ENCODE data around the gene CXCL10. TPM values are rescaled to one million over a fixed set of nuclear protein-coding genes. Genes with fewer than 3 reads are reported as not detected.
"Not testable (repeated sequence)": the region's sequence is repeated elsewhere in the genome, so short reads cannot be mapped to it uniquely, and the experiment has no call there.

Gene CXCL10
- total RNA-seq, 1 donor from 2014 or later: 0.13 TPM

DNA sequence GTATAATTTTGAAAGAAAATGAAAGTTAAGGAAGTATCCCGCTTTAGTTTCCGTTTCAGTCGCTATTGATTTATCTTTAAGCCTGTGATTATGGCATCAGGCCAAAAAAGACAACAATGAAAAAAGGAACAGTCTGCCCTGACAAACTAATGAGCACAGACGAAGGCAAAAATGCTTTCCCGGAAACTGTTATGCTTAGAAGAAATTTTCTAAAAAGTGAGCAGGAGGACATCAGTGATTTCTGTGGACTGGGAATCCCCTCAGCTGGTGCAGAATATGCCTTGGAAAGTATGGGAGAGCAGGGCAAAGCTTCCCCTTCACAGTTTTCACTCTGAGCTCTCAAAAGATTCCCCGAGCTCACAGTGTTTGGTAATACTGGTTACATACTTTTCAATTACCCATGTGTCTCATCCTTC lies 5.1 kb upstream of the CXCL10 start:
- DNase-seq (ENCODE audit: low read depth in 2 of 2): peak; percentile 30 to 71

DNA sequence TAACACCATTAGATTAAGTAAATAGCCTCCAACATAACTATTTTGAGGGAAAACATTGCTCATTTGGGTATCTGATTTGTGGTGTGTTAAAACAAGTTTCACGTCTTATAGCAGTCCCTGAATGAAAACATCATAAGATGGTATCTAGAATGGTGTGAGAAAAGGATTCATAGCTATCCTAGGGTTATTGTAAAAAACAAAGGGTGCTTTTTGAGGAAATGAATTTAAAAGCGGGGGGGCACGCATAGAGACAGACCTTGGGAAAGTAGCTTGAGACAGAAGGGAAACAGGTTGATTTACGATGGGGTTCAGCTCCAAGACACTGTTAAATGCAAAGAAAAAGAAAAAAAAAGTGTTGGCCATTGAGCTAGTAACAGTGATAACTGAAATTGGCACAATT lies 768 bp upstream of the CXCL10 start:
- DNase-seq (ENCODE audit: low read depth in 2 of 2): no peak

DNA sequence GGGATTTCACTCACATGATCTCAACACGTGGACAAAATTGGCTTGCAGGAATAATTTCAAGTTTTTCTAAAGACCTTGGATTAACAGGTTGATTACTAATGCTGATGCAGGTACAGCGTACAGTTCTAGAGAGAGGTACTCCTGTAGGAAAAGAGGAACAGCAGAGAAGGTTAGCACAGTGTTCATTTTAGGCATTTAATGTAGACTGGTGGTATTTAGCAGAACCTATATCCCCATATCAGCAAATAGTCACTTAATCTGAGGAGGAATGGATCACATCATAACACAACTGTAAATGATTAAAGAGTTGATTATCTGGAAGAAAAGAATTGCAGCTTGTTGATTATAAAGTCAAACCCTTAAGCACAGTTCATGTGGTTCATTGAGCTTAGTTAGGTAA lies 620 bp downstream of the CXCL10 start:
- DNase-seq (ENCODE audit: low read depth in 2 of 2): no peak

DNA sequence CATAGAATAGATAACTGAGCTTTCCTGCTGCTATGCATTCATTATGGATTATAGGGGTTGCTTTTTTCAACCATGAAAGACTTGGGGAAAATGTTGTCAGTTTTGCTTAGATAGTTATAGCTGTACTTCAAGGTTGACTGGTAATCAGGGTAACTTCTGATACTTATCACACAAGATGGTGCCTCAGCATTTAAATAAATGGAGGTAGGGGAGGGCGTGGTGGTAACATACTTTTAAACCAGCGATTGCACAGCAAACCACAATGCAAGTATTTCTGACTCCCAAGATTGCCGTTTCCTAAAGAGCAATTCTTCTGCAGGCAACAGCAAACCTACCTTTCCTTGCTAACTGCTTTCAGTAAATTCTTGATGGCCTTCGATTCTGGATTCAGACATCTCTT lies 1.3 kb downstream of the CXCL10 start:
- no peak for DNase-seq (ENCODE audit: low read depth in 2 of 2)

DNA sequence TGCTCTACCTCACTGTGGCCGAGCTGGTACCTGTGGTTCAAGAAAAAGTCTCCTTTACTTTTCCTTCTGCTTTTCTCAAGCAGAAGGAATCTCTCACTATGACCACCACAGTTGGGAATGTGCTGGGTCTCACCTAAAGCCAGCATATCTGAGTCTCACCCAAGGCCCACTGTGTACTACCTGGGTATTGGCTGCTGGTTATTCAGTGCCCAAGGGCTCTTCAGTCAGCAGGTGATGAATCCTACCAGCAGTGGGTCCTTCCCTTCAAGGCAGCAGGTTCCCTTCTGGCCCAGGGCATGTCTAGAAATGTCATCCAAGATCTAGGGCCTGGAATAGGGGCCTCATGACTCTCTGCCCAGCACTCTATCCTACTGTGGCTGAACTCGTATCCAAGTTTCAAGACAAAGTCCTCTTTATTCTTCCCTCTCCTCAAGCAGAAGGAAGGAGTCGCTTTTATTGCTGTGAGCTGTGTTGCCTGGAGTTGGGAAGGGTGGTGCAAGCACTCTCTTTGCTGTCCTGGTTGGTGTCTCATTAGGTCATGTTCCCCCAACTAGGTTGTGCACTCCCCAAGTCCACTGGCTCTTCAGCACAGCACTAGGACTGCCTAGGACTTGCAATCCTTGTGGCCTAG lies 6.1 kb downstream of the CXCL10 start:
- DNase-seq (ENCODE audit: low read depth in 2 of 2): no peak

DNA sequence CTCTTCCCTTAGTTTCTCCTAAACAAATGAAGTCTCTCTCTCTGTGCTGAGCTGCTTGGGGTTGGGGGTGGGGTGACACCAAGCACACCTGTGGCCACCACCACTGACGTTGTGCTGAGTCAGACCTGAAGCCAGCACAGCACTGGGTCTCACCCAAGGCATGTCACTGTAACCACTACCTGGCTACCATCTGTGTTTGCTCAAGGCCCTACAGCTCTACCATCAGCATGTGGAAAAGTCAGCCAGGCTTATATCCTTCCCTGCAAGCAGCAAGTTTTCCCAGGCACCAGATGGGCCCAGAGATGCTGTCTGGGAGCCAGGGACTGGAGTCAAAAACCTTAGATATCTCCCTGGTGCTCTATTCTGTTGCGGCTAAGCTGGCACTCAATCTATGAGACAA lies 6.9 kb downstream of the CXCL10 start:
- no peak for DNase-seq (ENCODE audit: low read depth in 2 of 2)

DNA sequence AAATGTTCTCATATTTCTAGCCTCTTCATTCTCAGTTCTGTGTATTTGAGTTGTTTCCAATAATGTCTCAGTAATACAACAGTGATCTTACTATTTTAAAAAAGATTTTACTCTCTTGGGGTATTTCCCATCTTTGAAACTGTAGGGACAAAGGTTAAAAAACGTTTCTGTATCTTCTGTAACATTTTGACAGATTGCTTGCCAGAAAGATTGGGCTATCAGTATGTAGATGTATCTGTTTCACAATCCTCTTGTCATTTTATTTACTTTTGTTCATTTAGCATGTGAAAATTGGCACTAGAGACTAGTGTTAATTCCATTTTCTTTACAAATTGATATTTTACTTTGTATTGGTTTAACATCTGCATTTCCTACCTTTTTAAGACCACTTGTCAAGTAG lies 9.8 kb downstream of the CXCL10 start:
- DNase-seq (ENCODE audit: low read depth in 2 of 2): no peak

DNA sequence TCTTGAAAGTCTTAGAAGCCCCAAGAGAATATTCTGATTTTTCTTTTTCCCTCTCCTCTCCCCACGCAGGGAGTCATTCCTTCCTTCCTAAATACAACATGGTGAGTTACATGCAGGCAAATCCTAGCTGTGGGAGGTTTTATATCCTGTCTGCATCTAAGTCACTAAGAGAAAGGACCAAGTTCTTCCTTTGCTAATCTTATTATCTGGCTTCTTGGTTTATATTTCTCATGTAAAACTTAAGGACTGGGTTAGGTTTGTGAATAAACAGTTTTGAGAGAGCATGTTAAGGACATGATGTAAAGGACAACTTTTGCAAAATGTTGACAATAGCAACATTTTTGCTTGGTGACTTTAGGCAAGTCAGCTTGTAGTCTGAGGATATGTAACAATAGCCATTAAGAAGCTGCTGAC lies 10.9 kb downstream of the CXCL10 start:
- no peak for DNase-seq (ENCODE audit: low read depth in 2 of 2)

DNA sequence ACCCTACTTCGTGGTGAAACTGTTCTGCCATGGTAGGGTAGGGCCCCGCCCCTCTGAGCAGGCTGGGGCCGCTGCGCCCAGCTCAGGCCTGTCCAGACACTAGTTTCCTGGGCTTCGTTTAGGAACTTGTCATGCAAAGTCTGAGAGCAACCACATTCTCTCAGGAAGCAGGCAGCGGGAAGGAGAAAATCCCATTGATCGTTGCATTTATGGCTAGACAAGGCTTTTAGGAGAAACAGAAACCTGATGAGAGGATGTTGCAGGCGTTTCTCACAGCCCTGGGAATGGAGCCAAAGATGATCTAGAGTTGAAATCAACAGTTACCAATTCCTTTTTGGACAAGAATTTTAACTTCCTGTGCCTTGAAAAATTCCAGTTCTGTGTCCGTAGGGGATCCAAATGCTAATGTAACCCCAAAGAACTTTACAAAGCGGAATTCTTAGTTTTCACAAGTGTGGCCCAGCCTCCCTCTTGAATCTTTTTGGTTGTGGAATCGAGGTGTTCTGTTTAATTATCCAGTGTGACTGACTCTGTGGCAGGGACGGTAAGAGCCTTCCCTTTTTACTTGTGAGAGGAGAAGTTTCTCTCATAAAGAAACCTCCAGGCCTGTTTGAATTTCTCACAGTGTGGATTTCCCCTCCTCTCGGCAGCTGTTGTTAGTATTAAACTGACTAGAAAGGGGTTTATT lies 11.5 kb downstream of the CXCL10 start:
- peak in 1 of 2 donors; percentile 35 for DNase-seq (ENCODE audit: low read depth in 2 of 2)

DNA sequence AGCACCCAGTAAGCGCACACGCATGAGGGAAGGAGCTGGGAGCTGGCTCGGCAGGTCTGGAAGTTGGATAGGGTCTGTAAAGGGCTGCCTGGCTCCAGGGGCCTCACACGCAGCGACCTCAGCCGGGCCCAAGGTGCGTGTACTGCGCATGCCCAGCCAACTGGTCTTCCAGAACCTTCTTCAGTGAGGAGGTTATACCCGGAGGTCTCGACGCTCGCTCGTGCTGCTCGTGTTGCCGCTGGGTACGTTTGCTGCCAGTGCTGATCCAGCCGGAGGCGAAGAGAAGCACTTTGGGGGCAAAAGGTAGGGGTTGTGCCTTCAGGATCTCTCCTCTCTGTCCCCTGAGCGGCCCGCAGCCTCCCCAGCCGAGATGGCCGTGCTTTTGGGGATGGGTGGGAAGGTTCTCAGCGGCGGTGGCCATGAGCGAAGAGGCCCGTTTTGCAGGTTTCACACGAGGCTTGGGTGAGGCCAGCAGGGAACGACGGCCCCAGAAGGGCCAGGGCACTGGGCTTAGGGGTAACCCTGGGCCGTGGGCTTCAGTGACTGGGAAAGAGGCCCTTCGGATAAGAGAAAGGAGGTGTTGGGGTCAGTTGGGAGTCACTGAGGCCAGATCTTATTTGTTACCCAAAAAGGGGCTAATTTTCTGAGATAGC lies 12.2 kb downstream of the CXCL10 start:
- no peak for DNase-seq (ENCODE audit: low read depth in 2 of 2)

DNA sequence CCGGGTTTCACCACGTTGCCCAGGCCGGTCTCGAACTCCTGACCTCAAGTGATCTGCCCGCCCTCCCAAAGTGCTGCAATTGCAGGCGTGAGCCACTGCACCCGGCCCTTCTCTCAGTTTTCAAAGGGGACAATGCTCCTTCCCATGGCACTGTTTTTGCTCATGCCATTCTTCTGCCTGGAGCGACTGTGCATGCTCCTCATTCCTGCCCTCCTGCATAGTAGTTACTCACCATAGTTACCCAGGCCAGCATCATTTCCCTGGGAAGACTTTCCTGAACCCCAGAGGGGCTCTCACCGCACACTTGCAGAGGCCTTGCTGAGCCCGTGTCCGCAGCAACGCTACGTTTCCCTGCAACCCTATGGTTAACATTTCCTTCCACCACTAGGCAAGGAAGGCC lies 12.7 kb downstream of the CXCL10 start:
- DNase-seq (ENCODE audit: low read depth in 2 of 2): no peak

DNA sequence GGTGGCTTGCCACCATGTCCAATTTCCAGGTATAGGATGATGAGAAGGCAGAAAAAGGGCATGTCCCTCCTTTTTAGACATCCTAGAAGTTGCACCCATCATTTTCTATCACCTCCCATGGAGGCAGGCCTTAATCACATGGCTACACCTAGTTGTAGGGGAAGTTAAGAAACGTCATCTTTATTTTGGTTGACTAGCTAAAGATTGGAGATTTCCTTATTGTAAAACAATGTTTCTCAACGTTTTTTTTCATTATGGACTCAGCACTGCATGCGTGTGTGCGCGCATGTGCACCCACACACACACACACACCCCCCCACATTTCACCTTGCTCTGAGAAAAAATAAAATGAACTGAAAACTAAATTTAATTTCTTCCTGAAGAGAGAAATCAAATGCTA lies 14.0 kb downstream of the CXCL10 start:
- DNase-seq (ENCODE audit: low read depth in 2 of 2): no peak

DNA sequence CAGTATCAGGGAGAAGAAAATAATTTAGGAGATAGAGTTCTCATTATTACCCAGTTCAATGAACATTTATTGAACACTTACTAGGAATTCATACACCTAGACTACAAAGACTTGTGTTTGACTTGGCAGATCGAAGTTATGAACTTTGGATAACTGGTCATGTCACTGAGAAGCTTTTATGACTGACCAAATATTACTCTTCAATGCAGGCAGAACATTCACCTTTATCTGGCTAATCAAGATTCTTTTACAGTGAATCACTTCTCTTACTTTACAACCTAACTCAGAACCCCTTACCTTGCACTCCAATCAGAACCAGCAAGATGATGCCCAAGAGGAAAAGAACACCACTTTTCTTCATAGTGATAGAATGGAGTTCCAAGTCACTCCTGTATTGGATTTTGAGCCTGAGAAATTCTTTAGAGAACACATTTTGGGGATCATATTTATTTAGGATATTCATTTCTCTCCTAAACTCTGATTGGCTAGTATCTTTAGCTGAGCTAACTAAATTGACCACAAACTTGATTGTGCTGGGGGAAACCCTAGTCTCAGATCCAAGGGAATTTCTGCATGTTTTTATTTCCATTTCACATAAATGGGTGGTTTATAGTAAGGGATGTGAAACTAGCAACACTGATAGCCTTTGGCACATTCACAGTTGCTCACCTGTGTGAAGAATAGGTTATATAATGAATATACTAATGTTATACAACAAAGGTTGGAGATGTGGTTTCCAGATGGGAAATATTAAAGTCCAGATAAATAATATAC lies 16.0 kb downstream of the CXCL10 start, which contains the start of gene CXCL9:
Gene CXCL9, minus strand, starts transcription at position 421 of the 774 bp plus-strand sequence. Its CDS starts 60 bp downstream, at position 361.
- no peak for DNase-seq (ENCODE audit: low read depth in 2 of 2)

DNA sequence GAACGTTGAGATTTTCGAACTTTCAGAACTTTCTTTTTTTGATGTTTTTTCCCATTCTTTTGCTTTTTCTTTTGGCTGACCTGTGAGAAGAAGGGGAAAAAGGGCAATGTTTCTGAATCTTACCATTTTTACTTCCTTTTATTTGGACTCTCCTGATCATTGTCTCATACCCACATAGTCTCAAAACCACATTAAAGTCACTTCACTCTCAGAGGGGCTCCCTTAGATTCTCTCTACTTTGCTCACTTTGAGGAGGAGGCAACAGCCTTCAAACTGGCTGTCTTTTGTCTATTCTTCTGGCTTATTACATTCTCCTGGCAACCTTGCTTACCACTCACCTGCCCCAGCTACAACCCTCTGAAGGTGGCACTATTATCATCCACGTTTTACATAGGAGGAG lies 19.7 kb downstream of the CXCL10 start:
- DNase-seq (ENCODE audit: low read depth in 2 of 2): no peak

DNA sequence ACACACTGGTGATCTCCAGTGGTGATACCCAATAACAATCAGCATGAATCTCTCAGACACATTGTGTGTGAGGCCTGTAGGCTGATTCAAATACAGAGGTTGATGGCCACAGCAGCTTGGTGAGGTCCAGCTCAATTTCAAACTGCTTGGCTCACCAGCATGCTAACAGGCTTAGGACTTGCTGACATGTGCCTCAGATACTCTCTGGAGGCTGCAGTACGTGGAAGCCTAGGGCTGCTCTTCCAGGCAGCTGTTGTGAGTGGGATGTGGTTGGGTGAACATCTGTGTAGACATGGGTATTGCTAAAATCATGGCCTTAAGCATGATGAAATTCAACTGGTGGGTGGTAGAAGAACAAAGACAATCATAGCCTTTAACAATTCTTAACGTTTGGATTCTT lies 20.3 kb downstream of the CXCL10 start:
- no peak for DNase-seq (ENCODE audit: low read depth in 2 of 2)

DNA sequence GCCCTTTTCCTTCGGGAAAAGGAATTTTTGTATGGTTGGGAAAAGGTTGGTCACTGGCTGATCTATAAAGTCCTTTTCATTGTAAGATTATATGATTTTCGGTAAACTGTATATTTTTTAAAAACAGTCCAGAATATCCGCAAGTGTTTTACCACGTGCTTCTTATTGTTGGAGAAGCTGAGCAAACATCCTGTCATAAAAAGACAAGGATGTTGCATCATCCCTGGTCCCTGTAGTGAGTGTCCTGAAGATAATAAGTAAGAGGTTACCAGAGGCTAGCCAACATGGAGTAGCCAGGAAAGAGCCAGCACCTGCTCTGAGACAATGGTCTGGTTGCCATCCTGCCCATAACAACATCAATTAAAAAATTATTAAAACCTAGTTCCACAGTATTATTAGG lies 21.1 kb downstream of the CXCL10 start:
- peak in 1 of 2 donors; percentile 78 for DNase-seq (ENCODE audit: low read depth in 2 of 2)

DNA sequence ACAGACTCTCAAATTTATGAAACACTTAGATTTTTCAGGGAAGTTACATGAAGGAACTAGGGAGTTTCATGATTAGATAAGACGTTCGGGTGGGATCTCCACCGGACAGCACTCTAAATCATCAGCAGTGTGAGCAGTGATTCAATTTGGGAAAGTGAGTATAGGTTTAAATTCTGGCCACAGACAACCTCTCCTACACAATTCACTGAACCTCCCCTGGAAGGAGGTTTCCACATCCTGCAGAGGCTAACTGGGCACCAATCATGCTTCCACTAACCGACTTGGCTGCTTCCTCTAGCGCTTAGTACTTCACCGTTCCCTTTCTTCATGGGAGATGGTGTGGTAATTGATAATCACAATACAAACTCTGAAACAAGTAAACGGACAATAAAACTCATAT lies 21.6 kb downstream of the CXCL10 start:
- DNase-seq (ENCODE audit: low read depth in 2 of 2): no peak

DNA sequence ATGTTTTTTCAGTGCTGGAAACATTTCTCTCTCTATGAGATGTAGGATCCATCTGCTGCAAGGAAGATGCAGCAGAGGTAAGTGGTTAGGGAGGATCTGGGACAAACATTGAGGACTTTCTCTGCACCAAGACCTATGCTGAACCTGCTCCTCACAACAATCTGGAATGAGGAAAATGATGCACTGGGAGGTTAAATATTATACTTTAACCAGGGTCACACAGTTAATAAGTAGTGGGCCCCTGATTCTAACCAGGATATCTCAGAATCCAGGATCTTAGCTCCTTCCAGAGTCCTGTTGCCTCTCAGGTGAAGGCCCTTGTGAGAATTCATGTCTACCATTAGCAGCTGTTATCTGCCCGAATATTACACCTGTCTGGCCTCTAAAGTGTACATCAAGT lies 23.0 kb downstream of the CXCL10 start:
- DNase-seq (ENCODE audit: low read depth in 2 of 2): no peak

DNA sequence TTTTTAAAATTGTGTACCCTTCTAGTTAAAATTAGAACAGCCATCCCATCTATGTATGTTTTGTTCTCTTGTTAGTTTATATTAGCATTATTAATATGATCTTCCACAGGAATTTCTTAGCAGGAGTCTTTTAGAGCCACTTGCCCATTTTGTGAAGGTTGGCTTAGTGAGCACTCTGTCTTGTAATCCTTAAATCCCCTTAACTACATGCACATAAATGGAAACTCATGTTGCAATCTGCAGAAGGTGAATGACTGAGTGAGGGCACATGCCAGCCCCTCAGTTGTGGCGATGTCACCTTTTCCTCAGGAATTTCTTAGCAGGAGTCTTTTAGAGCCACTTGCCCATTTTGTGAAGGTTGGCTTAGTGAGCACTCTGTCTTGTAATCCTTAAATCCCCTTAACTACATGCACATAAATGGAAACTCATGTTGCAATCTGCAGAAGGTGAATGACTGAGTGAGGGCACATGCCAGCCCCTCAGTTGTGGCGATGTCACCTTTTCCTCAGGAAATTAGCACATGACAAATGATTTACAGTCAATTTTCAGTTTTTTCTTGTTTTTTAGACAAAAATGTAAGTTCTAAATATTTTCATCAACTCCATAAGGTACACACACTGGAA lies 24.7 kb downstream of the CXCL10 start:
- DNase-seq (ENCODE audit: low read depth in 2 of 2): not testable (repeated sequence)

DNA sequence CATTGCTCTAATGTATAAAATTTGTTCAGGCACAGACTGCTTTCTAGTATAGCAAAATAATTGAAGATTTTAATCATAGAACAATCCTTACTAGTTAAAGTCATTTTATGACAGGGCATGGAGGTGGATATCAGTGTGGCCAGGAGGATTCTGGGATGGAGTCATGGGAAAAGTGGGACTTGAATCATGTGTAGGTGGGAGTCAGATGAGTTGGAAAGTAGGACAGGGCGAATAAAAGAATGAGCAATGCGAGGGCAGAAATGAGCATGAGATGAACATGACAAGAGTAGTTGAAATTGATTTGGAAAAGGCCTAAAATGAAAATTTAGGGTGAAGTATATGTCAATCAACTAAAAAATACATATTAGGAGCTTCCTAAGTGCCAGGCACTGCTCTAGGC lies 25.4 kb downstream of the CXCL10 start:
- DNase-seq (ENCODE audit: low read depth in 2 of 2): no peak

DNA sequence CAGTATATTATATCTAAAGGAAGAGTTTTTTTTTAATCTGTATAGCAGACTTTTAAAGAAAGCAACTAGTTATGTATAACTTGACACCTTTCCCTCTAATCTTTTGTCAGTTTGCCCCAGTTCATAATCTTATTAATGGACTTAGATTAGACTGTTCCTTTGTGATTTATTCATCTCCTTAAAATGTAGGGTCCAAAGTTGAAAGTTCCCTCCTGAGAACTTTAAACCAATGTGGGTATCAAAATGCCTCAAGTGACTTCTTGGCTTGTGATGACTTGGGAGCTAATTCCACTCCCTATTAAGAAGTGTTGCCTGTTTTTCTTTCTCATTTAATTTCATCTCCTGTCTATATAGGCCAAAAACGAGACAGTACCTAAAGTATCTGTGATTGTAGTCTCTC lies 26.2 kb downstream of the CXCL10 start:
- DNase-seq (ENCODE audit: low read depth in 2 of 2): no peak

DNA sequence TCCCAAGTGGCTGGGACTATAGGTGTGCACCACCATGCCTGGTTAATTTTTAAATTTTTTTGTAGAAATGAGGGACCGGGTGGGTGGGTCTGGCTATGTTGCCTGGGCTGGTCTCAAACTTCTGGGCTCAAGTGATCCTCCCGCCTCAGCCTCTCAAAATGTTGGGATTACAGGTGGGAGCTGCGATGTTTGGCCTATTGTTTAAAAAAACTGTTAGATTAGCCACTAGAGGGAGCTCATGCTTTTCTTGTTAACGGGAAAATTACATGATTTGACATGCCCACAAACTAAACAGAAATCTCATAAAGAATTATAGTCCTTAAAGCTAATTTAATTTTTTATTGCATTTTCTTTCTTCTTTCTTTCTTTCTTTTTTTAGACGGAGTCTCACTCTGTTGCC lies 27.6 kb downstream of the CXCL10 start:
- DNase-seq (ENCODE audit: low read depth in 2 of 2): peak; percentile 48 to 59

Measured in dermis microvascular lymphatic vessel endothelial cell (primary cell).